Measurements from ENCODE around the gene GRPEL1. TPM values are rescaled to one million over a fixed set of nuclear protein-coding genes. Genes with fewer than 3 reads are reported as not detected.

Gene GRPEL1
- total RNA-seq, 1 donor from 2014 or later: 48.0 TPM

Other genes with a start within 250 kb of the GRPEL1 start
- 39.6 and 43.1 TPM in 2 replicates for gene TBC1D14, start 158.2 kb downstream of the GRPEL1 start, total RNA-seq
- gene TADA2B, start 24.7 kb downstream of the GRPEL1 start, total RNA-seq: 23.3 and 25.2 TPM in 2 replicates
- gene SORCS2, start 124.5 kb upstream of the GRPEL1 start, total RNA-seq: 0.05 TPM in 1 of 2 replicates, not detected in the other

Measured in T-helper 2 cell treated with Interferon-gamma antibody and Interleukin-4, amounts not matched to agents 100 ng/mL and 5 ng/mL, for 36 hours (primary cell).